ENCODE measurements around the gene DMBX1.

DNA sequence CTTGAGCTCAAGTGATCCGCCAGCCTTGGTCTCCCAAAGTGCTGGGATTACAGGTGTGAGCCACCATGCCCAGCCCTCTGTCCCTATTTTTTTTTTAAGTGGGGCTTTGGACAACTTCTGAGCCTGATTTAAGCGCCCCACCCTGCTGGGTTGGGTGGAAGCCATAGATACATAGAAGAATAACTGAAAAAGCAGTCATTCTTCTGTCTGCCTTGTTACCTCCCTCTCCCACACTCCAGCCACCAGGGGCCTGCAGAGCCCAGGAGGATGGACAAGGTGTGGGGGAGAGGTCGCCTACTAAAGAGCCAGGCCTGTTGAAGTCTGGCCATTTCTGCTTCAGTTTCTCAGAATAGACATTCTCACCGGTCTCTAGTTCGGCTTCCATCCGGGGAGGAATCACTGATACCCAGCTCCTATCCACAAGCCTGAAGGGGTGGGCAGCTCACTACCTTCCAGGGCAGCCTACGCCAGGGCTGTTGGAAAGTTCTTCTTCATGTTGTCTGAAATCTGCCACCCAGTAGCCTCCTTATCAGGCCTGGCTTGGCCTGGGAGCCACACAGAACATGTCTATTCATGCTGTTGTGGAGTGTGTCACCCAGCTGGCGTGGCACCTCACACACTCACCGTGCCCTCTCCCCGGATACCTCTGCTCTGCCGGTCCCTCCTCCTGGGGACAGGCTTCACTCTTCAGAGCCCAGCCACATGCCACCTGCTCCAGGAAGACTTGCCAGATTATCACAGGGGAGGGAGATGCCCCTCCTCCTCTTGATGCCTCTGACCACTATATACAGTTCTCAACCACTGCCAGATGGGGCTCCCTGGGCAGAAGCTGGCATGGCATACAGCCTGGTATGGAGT lies 34.1 kb downstream of the DMBX1 start:
- TF ChIP-seq POLR2A (IDR thresholded peaks at IDR 0.05) = no peak
- TF ChIP-seq, protein P1, sequence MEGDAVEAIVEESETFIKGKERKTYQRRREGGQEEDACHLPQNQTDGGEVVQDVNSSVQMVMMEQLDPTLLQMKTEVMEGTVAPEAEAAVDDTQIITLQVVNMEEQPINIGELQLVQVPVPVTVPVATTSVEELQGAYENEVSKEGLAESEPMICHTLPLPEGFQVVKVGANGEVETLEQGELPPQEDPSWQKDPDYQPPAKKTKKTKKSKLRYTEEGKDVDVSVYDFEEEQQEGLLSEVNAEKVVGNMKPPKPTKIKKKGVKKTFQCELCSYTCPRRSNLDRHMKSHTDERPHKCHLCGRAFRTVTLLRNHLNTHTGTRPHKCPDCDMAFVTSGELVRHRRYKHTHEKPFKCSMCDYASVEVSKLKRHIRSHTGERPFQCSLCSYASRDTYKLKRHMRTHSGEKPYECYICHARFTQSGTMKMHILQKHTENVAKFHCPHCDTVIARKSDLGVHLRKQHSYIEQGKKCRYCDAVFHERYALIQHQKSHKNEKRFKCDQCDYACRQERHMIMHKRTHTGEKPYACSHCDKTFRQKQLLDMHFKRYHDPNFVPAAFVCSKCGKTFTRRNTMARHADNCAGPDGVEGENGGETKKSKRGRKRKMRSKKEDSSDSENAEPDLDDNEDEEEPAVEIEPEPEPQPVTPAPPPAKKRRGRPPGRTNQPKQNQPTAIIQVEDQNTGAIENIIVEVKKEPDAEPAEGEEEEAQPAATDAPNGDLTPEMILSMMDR (IDR thresholded peaks at IDR 0.05) = no peak
